Measurements from ENCODE around the gene PCDHGA11. TPM values are rescaled to one million over a fixed set of nuclear protein-coding genes. Genes with fewer than 3 reads are reported as not detected.
"Not testable (repeated sequence)": the region's sequence is repeated elsewhere in the genome, so short reads cannot be mapped to it uniquely, and the experiment has no call there.

The PCDHGA11 gene
- total RNA-seq, 1 donor from 2014 or later: 6.6 TPM

- intact Hi-C loops (cut with DNase I): no loop called here
- no peaks in the 10 kb centered on the region for H3K27me3 ChIP-seq
- TF ChIP-seq POLR2AphosphoS5 (IDR thresholded peaks at IDR 0.05; ENCODE audit: insufficient read depth in 1 of 2, low read depth in 1 of 2) (no peak), POLR2A (IDR thresholded peaks at IDR 0.05) (no peak), CTCF (IDR thresholded peaks at IDR 0.05) (no peak)
- H3K4me3 ChIP-seq: peak overlapping the region in 1 of 2 donors; percentile 14
- DNase-seq (ENCODE audit: extremely low spot score in 2 of 2): no peak
- peaks cover 0 to 20% of the 10 kb centered on the region in 2 donors for H3K36me3 ChIP-seq
- H3K4me1 ChIP-seq: no peaks in the 10 kb centered on the region
- H3K27ac ChIP-seq: no peak overlapping the region
- H3K9me3 ChIP-seq: peaks cover 82% of the 10 kb centered on the region
Measured at GRCh38 chr5:141403387-141403786, 17.5 kb upstream of the PCDHGA11 start.

- intact Hi-C loops (cut with DNase I): not testable (repeated sequence)
Measured at GRCh38 chr5:141407790-141408505, 12.9 kb upstream of the PCDHGA11 start, which contains the start of gene PCDHGB6. Gene PCDHGB6, plus strand, starts transcription at chr5:141408021. Its CDS starts 182 bp downstream, at chr5:141408203.

GRCh38 chr5:141409598-141410306 is 11.1 kb upstream of the PCDHGA11 start:
- H3K4me3 ChIP-seq: no peak overlapping the region

More at GRCh38 chr5:141407790-141408505, 12.9 kb upstream of the PCDHGA11 start, which contains the start of gene PCDHGB6:
- H3K4me1 ChIP-seq; DNase-seq (ENCODE audit: extremely low spot score in 2 of 2); H3K27me3 ChIP-seq; H3K27ac ChIP-seq; H3K36me3 ChIP-seq: not testable (repeated sequence)
- H3K4me3 ChIP-seq: peak within 1 kb of the TSS; percentile 5 to 13
- H3K9me3 ChIP-seq: peaks cover 87% of the 10 kb centered on the region
- peak in 1 of 3 experiments; percentile 22 for TF ChIP-seq CTCF (IDR thresholded peaks at IDR 0.05)

GRCh38 chr5:141411575-141411974 is 9.3 kb upstream of the PCDHGA11 start:
- H3K4me3 ChIP-seq: no peak overlapping the region
- no peak for DNase-seq (ENCODE audit: extremely low spot score in 2 of 2)
- H3K27ac ChIP-seq: no peak overlapping the region
- peaks cover 0 to 6% of the 10 kb centered on the region in 2 donors for H3K36me3 ChIP-seq
- no peaks in the 10 kb centered on the region for H3K4me1 ChIP-seq
- no peaks in the 10 kb centered on the region for H3K27me3 ChIP-seq
- TF ChIP-seq CTCF (IDR thresholded peaks at IDR 0.05): no peak
- TF ChIP-seq POLR2A (IDR thresholded peaks at IDR 0.05): no peak
- no peak for TF ChIP-seq POLR2AphosphoS5 (IDR thresholded peaks at IDR 0.05; ENCODE audit: insufficient read depth in 1 of 2, low read depth in 1 of 2)
- intact Hi-C loops (cut with DNase I): loop anchor here (10.0 kb wide), 2 partner anchors 113 to 153 kb away; no protein-coding TSS in a partner anchor
- H3K9me3 ChIP-seq: peaks cover 81% of the 10 kb centered on the region

More at GRCh38 chr5:141409598-141410306, 11.1 kb upstream of the PCDHGA11 start:
- H3K36me3 ChIP-seq: peaks cover 0 to 6% of the 10 kb centered on the region in 2 donors
- no peak for DNase-seq (ENCODE audit: extremely low spot score in 2 of 2)
- no peaks in the 10 kb centered on the region for H3K4me1 ChIP-seq
- no peak overlapping the region for H3K27ac ChIP-seq
- no peak for TF ChIP-seq POLR2A (IDR thresholded peaks at IDR 0.05)
- no peak for TF ChIP-seq POLR2AphosphoS5 (IDR thresholded peaks at IDR 0.05; ENCODE audit: insufficient read depth in 1 of 2, low read depth in 1 of 2)
- no peak for TF ChIP-seq CTCF (IDR thresholded peaks at IDR 0.05)
- intact Hi-C loops (cut with DNase I): loop anchor here (10.0 kb wide), 2 partner anchors 115 to 155 kb away; no protein-coding TSS in a partner anchor
- H3K9me3 ChIP-seq: peaks cover 87% of the 10 kb centered on the region
- no peaks in the 10 kb centered on the region for H3K27me3 ChIP-seq
